ENCODE results near the gene FRS2.
A peak's percentile ranks its signal among the peaks of the same experiment; 100 is the strongest.
"Not testable (repeated sequence)": the region's sequence is repeated elsewhere in the genome, so short reads cannot be mapped to it uniquely, and the experiment has no call there.

FRS2 gene, protein sequence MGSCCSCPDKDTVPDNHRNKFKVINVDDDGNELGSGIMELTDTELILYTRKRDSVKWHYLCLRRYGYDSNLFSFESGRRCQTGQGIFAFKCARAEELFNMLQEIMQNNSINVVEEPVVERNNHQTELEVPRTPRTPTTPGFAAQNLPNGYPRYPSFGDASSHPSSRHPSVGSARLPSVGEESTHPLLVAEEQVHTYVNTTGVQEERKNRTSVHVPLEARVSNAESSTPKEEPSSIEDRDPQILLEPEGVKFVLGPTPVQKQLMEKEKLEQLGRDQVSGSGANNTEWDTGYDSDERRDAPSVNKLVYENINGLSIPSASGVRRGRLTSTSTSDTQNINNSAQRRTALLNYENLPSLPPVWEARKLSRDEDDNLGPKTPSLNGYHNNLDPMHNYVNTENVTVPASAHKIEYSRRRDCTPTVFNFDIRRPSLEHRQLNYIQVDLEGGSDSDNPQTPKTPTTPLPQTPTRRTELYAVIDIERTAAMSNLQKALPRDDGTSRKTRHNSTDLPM

DNA sequence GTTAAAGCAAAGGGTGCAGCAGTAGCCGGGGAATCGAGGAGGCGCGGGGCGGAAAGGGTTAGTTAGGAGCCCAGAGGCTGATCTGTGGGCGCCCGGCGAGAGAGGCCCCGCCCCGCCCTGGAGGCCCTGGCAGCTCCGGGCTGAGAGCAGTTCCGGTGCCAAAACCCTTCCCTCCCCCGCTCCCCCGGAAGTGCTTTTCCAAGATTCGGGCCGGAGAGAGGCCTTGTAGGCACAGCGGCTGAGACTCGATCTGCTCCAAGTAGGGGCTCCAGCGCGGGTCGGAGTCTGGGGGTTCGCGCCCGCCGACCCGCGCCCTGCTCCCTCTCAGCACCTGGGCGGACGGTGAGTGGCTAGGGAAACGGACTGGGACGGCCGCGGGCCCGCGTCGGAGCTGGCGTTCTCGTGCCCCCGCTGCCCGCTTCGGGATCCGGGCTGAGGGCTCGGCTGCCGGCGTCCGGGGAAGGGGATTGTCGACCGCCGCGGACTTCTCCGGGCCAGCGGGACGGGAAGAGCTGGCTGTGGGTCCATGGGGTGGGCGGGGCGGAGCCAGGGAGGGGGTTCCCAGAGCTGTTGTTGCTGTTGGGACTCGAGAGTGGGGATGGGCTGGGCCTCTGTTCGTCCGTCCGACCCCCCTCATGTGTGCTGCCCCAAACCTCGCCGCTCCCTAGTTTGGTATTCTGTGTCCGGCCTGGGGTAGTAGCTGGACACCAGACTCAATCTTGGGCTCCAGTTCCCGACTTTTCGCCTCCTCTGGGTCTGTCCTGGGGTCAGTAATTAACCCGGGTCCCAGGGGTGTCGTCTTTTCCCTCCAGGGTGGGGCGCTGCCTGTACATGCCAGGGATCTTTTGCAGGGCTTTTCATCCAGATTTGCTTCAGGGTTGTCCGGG is at the start of gene FRS2:
Gene FRS2 (plus strand): TSS at position 200 of the 887 bp plus-strand sequence. CDS start 98,643 bp downstream, outside the sequence.
- peak; percentile 96 for DNase-seq

DNA sequence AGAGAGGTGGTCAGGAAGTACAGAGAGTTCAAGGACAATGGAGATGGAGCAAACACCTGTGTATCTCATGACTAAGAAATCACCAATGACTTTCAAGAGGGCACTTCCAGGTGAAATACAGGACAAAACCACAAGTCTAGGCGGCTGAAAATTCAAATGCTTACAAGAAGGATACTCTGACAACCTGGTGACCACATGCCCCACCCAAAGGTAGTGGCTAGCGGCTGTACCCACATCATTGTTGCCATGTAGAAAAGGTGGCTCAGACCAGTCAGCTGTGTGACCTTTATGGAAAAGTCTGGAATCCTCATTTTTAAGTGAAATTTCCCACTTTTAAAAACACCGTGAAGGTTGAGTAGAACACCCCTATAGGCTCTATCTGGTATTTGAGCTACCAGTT is 48.6 kb upstream of the FRS2 start:
- DNase-seq: no peak

DNA sequence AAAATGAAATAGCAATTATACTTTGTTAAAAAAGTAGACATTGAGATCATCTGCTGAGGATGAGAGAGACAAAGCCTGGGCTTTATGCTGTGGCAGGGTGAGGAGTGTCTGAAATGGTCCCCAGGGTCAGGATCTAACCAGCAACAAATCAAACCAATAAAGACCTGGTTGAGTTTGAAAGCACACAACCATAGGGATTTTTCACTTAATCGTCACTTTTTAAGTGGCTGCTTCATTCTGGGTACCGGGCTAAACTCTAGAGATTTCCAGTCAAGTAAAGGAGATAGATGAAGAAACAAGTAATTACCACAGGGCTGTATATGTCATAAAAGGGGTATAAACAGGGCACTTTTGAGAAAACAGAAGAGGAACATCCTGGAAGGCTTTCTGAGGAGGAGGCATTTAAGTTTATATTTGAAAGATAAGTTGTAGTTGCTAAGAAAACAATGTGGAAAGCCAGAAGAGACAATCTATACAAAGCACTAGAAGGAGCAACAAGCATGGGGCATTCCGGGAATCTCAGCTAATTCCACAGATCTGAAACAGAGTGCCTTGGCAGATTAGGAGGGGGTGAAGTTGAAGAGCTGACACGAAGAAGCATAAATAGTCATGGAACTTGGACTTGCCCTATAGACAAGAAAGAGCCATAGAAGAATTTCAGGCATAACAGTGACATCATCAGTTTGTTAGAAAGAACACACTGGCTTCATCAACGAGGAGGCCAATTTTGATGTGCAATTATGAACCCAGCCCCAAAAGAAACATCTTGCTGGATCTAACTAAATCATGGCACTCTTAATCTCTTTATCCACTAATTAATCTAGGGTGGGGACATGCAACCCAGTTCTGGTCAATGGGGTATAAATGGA is 46.9 kb upstream of the FRS2 start:
- DNase-seq: no peak

DNA sequence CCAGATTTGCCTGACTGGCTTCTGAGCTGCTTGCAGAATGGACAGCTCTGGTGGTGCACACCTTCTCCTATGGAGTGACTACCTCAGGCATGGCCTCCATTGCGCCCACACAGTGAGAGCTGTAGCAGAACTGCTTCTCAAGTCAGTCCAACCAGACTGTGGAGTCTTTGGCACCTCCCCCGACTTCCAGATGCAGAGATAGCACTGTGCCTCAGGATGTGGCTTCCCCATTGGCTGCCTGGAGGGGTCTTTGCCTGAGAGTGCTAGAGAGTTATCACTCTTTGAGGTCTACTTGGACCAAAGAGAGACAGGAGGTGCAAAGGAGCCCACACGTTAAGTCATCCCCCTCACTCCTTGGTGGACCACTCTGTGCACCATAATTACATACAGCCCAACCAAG is 44.8 kb upstream of the FRS2 start:
- no peak for DNase-seq

DNA sequence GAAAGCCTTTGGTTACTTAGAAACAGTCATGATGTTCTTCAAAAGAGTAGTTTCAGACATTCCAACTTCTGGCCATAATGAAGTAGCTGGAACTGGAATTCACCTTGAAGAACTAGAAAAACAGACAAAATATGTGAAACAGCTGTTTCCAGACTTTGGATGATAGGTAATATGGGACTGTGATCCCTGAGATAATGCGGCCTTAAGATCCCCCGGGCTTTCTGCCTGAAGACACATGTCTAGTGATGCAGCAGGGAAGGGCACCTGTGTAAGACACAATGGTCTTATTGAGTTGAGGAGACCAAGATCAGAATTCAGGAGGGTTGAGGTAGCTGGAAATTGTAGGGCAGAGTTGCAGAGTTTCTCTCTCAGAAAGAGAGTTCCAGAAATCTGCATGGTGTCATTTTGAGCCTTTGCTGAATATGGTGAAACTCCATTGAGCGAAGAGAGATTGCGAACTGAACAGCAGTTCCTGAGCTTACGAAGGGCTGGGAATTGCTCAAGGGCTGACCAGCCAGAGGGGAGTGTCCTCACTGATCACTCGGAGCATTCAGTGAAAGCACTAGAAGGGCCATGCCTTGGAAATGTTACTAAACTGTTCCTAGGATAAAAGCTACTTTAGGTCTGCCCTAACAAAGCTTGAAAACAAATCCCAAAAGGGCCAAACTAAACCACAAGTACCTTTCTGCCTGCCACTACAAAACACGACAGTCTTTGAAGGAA is 41.7 kb upstream of the FRS2 start:
- DNase-seq: no peak

DNA sequence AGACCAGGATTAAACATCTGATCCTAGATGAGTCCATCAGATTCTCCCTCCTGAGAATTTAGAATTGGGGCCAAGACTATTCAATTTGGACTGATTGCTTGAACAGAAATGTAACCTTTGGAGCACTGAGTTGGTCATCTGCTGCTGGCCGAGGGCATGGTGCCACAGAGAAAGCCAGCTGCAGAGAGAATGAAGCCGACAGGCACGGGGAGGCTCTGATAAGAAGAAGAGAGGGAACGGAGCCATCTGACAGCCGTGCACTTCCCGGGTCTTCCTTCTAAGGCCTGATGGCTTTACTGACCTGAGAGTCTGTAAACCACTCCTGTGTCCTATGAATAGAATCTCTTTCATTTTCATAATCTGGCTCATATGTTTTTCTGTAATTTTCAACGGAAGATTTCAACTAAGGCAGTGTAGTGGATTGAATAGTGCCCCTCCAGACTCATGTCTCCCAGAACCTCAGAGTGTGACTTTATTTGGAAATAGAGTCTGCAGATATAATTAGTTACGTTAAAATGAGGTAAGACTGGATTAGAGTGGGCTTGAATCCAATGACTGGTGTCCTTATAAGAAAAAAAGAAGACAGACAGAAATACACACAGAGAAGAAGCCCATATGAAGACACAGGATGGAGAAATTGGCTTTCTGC is 39.1 kb upstream of the FRS2 start:
- DNase-seq: no peak

DNA sequence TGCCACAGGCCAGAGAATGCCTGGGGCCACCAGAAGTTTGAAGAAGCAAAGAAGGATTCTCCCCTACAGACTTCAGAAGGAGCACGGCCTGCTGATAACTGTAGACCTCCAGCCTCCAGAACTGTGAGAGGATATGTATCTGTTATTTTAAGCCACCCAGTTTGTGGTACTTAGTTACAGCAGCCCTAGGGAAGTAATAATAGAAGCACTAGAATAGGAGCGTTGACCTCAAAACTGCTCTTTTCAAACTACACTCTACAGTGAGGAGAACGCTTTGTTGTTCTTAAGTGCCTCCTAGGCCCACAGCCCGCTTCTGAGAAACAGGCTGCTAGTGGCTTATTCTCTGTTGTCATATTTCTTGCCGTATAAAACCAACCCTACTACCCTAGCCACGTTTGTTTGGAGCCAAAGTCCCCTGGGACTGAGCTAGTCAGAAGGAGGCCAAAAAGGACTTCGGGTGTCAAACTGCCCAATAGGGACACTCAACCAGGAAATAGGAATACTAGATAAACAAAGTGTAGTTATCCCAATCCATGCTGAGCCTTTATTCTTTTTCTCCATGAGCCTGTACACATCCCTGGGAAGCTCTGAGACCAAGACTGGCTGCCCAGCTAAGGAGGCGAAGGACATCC is 38.5 kb upstream of the FRS2 start:
- DNase-seq: no peak

DNA sequence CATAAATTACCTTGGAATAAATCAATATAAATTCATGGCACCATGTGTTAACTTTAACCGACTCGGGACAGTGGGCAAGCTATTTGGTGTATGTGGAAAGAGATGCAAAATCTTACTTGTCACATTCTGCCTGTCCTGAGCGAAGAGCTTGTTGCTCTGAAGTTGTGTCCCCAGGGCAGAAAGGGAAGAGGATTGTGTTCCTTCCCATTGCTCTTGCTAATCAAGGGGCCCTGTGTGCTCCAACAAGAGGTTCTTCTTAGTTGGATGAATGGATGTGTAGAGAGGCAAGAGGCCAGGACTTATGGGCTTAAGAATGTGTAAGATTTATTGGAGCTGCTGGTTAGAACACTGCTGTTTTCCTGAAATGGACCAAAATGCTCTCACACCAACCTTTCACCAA is 36.5 kb upstream of the FRS2 start:
- no peak for DNase-seq

DNA sequence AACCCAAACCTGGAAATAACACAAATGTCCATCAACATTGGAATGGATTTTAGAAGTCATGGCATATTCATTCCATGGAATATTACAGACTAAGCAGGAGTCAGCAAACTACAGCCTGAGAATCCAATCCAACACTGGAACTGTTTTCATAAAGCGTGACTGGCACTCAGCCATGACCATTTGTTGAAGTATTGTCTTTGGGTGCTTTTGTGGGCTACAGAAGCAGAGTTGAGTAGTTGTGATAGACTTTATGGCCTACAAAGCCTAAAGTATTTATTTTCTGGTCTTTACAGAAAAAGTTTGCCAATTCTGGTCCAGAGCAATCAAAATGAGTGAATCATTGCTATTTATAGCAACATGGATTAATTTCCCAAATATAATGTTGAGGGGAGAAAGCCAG is 34.5 kb upstream of the FRS2 start:
- DNase-seq: no peak

DNA sequence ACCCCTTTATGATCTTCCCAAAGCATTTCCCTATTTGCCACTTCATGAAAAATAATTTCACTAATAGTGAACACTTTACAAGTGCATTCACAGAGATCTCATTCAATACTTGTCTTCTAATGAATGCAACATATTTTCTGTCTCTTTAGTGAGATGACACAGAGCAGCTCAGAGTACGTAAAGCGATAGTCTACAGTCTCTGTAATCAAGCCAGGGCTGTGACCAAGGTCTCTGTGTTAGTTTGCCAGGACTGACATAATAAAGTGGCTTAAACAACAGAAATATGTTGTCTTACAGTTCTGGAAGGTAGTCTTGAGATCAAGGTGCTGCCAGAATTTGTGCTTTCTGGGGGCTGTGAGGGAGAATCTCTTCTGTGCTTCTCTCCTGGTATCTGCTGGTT is 33.1 kb upstream of the FRS2 start:
- DNase-seq: no peak

DNA sequence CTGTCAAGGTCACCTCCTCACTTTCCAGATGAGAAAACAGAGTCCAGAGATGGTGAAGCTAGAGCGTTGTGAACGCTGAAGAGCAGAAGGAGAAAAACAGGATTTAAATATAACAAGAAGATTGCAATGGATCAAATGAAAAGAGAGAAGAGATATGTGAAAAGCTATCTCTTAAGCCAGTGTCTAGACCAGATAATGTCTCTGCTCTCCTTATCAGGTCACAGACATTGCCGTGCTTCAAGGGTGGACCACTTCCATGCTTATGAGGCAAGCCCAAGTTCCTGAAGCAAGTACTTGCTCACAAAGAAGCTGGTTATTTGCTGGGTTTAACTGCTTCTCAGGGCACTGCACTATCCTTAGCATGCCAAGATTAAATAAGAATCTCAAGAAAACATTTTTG is 31.6 kb upstream of the FRS2 start:
- no peak for DNase-seq

DNA sequence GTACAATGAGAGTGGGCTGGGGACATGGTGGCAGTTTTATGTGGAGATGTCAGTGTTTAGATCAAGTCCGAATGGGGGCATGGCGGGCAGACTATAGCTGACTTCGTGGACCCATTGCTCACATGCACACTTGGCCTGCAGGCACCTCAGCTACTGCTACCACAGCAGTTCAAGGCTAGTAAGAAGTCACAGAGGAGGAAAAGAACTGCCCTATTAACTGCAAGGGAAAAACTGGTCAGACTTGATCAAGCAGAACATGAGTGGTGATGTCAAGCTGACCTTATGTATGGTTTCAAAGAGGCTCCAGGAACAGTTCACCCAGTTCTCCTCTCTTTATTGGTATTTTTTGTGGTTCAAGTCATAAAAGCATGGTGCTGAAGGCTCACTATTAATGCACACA is 30.2 kb upstream of the FRS2 start:
- no peak for DNase-seq

DNA sequence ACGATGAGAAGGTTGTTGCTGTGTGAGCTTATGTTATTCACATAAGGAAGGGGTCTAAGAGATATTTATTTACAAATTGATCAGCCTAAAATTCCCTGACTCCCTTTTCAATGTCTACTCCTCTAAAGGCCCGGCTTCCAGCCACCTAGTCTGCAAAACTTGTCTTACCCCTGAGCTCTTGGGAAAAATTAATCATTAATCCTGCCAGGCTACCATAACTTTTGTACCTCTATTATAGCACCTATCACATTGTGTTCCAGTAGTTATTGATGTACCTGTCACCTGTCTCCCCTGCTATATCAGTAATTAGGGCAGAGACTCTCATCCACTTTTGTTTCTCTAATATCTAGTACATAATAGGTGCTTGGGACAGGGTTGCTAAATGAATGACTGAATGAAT is 29.3 kb upstream of the FRS2 start:
- no peak for DNase-seq

DNA sequence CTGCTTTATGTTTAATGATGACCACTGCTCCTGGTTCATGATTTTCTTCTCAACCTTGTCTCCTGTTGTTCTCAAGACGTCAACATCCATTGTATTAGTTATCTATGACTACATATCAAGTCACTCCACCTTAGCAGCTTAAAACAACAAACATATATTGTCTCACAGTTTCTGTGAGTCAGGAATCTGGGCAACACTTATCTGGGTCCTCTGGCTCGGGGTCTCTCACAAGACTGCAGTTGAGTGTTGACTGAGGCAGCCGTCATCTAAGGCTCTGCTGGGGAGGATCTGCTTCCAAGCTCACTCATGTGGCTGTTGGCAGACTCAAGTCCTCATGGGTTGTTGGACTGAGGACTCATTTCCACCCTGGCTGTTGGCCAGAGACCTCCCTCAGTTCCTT is 27.3 kb upstream of the FRS2 start:
- DNase-seq: no peak

DNA sequence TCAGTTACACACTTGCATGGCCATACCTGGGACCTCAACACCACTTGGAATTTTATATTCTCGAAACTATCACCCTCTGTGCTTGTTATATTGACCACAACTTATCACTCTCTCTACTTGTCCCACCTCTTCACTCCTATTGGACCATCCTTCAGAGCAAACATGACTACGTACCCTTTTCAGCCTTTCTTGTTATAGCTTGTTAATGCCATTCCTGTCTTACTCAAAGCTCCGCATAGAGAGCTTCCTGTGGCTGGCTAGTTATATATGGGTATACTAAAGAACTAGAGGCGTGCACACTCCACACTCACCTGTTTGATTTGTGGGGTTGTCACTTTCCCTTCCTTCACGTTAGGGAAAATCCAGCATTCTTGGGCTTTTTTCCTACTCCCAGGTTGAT is 26.3 kb upstream of the FRS2 start:
- no peak for DNase-seq

DNA sequence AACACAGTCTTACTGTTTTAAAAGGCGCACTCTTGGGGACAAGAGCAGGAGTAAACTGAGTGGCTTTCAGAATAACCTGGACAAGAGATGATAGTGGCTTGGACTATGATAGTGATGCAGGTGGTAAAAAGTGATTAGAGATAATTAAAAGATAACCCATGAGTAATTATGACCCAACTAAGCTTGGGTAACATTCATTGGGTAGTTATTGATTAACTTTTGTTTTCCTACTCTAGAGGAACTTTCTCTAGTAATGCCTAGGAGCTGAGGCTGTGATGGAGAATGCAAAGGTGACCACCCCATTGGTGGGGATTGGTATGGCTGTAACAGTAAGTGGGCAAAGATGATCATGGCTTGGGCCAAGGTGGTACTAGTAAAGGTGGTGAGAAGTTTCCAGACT is 22.3 kb upstream of the FRS2 start:
- DNase-seq: no peak

DNA sequence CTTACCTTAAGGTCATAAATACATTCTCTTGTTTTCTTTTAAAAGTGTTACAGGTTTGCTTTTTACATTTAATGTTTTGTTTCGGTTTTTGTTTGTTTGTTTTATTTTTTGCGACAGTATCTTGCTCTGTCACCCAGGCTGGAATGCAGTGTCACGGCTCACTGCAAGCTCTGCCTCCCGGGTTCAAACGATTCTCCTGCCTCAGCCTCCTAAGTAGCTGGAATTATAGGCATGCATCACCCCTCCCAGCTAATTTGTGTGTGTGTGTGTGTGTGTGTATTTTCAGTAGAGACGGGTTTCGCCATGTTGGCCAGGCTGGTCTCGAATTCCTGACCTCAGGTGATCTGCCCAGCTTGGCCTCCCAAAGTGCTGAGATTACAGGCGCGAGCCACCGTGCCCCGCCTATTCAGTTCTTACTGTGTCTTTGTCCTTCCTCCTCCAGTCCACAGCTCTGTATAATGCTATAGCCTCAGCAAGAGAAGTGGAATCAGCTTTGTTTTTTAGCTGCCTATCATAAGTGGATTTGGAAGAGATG is 17.5 kb upstream of the FRS2 start:
- DNase-seq: not testable (repeated sequence)

DNA sequence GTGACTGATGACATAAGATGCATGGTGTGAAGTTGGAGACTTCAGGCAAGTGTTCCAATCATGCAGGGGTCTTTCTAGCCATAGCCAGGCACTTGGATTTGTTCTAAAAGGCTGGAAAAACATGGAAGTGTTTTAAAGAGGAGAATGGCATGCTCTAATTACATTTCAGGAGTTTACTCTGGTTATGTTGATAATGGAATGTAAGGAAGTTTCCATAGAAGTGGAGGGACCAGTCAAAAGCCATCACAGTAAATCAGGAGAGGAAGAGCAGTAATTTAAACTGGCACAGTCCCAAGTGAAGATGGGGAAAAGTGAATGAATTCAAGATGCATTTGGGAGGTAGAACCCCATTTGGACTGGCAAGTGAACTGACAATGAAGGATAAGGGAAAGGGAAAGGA is 13.9 kb upstream of the FRS2 start:
- DNase-seq: no peak

DNA sequence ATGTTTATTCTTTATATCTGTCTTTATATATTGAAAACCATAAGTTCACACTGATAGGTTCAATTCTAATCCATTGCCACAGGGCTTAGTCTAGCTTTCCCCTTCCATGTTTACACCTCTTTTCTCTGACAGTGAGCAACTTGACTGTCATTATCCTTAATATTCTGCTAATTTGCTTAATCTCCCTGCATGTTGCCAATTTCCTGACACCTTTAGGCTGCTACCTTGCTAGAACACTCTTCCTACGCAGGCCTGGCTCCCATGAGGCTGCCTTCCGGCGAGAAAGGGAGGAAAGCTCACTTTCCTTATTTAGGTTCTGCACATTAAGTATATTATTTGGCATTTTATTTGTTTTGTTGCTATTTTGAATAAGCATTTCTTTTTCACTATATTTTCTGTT is 12.8 kb upstream of the FRS2 start:
- DNase-seq: no peak

DNA sequence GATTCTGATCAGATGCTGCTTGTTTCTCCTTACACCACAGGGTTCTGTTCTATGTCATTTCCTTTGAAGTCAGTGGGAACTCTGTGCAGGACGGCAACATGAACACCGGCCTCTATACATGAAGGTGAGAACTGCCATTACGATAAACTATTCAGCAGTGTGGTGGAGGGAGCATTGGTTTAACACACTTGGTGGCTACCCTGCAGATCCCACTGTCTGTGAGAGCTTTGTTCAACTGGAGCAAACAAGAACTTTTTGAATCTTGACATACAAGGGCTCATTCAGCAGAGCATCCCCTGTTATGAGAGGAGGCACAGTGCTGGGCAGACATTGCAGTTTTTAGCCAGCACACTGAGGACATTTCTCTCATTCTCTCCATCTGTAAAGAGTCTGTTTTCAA is 10.7 kb upstream of the FRS2 start:
- no peak for DNase-seq

DNA sequence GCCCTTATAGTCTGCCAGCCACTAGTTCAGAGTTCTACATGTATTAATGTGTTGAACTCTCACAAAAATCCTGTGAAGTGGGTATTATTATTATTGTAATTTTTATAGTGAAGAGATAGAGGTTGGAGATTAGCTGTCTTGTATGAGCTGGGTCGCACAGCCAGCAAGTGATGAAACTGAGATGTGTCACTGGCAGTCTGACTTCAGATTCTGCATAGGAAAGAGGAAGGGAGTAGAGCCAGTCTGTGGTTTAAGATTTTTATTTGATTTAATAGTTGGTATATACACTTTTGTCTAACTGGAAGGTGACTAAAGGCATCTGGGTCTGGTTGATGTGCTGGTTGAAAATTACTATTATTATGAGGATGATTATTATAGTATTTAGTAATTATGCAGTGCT is 5.8 kb upstream of the FRS2 start:
- no peak for DNase-seq
